HEK293 (cell line): ENCODE results near the gene DLG1.

Experiments used
- CTCF ChIA-PET: fragments of 350-600 bp; formaldehyde crosslinking; extraction: SDS; loops from one replicate; lab custom pipeline; 2021; ENCODE audit warnings: antibody characterized with exemption; lab: Yijun Ruan, JAX
- POLR2A ChIA-PET: fragments of 300-600 bp; formaldehyde crosslinking; extraction: SDS; loops from one replicate; lab custom pipeline; 2020; ENCODE audit warnings: antibody characterized with exemption, inconsistent platforms; lab: Yijun Ruan, JAX
- H3K27ac ChIP-seq: fragments of 200-500 bp; sonication (Bioruptor generic); 2 replicates; pipeline ENCODE4 v1.5.1; 2014; ENCODE audit warnings: low read depth, low read length, control low read depth, inconsistent platforms; ENCODE audit errors: extremely low read depth
- H3K36me3 ChIP-seq, 2 experiments: fragments of 200-500 bp in 1 of 2; sonication (Bioruptor generic) in 1 of 2; 1 replicate in 1 of 2; 2 replicates in 1 of 2; pipeline ENCODE4 v1.5.1; 2014 to 2017; ENCODE audit warnings: inconsistent platforms in 2 of 2, low read length in 2 of 2; ENCODE audit not compliant: control insufficient read depth in 2 of 2, insufficient read depth in 1 of 2
- H3K4me1 ChIP-seq: fragments of 200-500 bp; sonication (Bioruptor generic); 2 replicates; pipeline ENCODE4 v1.5.1; 2014; ENCODE audit warnings: mild to moderate bottlenecking, low read length, inconsistent platforms; ENCODE audit not compliant: control insufficient read depth, insufficient read depth
- H3K4me3 ChIP-seq: 2 replicates; pipeline ENCODE4 v1.5.1; 2011; ENCODE audit warnings: low read depth, mild to moderate bottlenecking, control low read depth, low read length, moderate library complexity
- H3K9me3 ChIP-seq: fragments of 200-500 bp; sonication (Bioruptor generic); 2 replicates; pipeline ENCODE4 v1.5.1; 2014; ENCODE audit warnings: low read depth, low read length, inconsistent platforms; ENCODE audit not compliant: control insufficient read depth, insufficient read depth
- GLIS1 ChIP-seq: fragments of 450-650 bp; formaldehyde crosslinking; IDR thresholded peaks from 2 replicates; pipeline ENCODE4 v1.5.1; 2016; ENCODE audit warnings: missing biosample characterization, missing genetic modification characterization
- HOXD13 ChIP-seq: sonication (generic); formaldehyde crosslinking; IDR thresholded peaks from 2 replicates; pipeline ENCODE4 v1.8.0; 2022; ENCODE audit warnings: missing genetic modification reagents, borderline replicate concordance
- KLF1 ChIP-seq: fragments of 450-650 bp; formaldehyde crosslinking; IDR thresholded peaks from 2 replicates; pipeline ENCODE4 v1.5.1; 2016; ENCODE audit warnings: missing biosample characterization, missing genetic modification characterization
- KLF9 ChIP-seq: fragments of 450-650 bp; formaldehyde crosslinking; IDR thresholded peaks from 2 replicates; pipeline ENCODE4 v1.5.1; 2016; ENCODE audit warnings: missing biosample characterization, missing genetic modification characterization, low read depth
- MZF1 ChIP-seq: fragments of 450-650 bp; formaldehyde crosslinking; IDR thresholded peaks from 2 replicates; pipeline ENCODE4 v1.5.1; 2017; ENCODE audit warnings: missing biosample characterization, missing genetic modification characterization, borderline replicate concordance
- SP2 ChIP-seq: fragments of 450-650 bp; formaldehyde crosslinking; IDR thresholded peaks from 2 replicates; pipeline ENCODE4 v1.5.1; 2016; ENCODE audit warnings: missing biosample characterization, missing genetic modification characterization
- SP7 ChIP-seq: fragments of 450-650 bp; formaldehyde crosslinking; IDR thresholded peaks from 2 replicates; pipeline ENCODE4 v1.5.1; 2016; ENCODE audit warnings: missing biosample characterization, missing genetic modification characterization
- YY1 ChIP-seq: fragments of 450-650 bp; formaldehyde crosslinking; IDR thresholded peaks from 2 replicates; pipeline ENCODE4 v1.5.1; 2018; ENCODE audit warnings: missing biosample characterization, missing genetic modification characterization
- ZBTB20 ChIP-seq: fragments of 450-650 bp; formaldehyde crosslinking; IDR thresholded peaks from 2 replicates; pipeline ENCODE4 v1.5.1; 2016; ENCODE audit warnings: missing biosample characterization, missing genetic modification characterization
- ZBTB8A ChIP-seq: fragments of 450-650 bp; formaldehyde crosslinking; IDR thresholded peaks from 2 replicates; pipeline ENCODE4 v1.5.1; 2016; ENCODE audit warnings: missing biosample characterization, missing genetic modification characterization
- ZFP37 ChIP-seq: fragments of 450-650 bp; formaldehyde crosslinking; IDR thresholded peaks from 2 replicates; pipeline ENCODE4 v1.5.1; 2016; ENCODE audit warnings: missing biosample characterization, missing genetic modification characterization
- ZNF132 ChIP-seq: fragments of 450-650 bp; formaldehyde crosslinking; IDR thresholded peaks from 2 replicates; pipeline ENCODE4 v1.5.1; 2017; ENCODE audit warnings: missing biosample characterization, missing genetic modification characterization, borderline replicate concordance
- ZNF16 ChIP-seq: fragments of 450-650 bp; formaldehyde crosslinking; IDR thresholded peaks from 2 replicates; pipeline ENCODE4 v1.5.1; 2016; ENCODE audit warnings: low read depth, missing biosample characterization, missing genetic modification characterization
- ZNF248 ChIP-seq: fragments of 450-650 bp; formaldehyde crosslinking; IDR thresholded peaks from 2 replicates; pipeline ENCODE4 v1.5.1; 2017; ENCODE audit warnings: missing biosample characterization, missing genetic modification characterization
- ZNF266 ChIP-seq: fragments of 450-650 bp; formaldehyde crosslinking; IDR thresholded peaks from 2 replicates; pipeline ENCODE4 v1.5.1; 2016; ENCODE audit warnings: missing biosample characterization, missing genetic modification characterization, low read depth
- ZNF341 ChIP-seq: fragments of 450-650 bp; formaldehyde crosslinking; IDR thresholded peaks from 2 replicates; pipeline ENCODE4; 2016; ENCODE audit warnings: low read depth, missing biosample characterization, missing genetic modification characterization
- ZNF366 ChIP-seq: fragments of 450-650 bp; formaldehyde crosslinking; conservative IDR thresholded peaks from 2 replicates; pipeline ENCODE4 v1.5.1; 2016; ENCODE audit warnings: missing biosample characterization, missing genetic modification characterization
- ZNF501 ChIP-seq: fragments of 450-650 bp; formaldehyde crosslinking; IDR thresholded peaks from 2 replicates; pipeline ENCODE4 v1.5.1; 2016; ENCODE audit warnings: missing biosample characterization, missing genetic modification characterization
- ZNF510 ChIP-seq: fragments of 450-650 bp; formaldehyde crosslinking; IDR thresholded peaks from 2 replicates; pipeline ENCODE4 v1.5.1; 2018; ENCODE audit warnings: mild to moderate bottlenecking, missing genetic modification characterization, missing biosample characterization; ENCODE audit not compliant: insufficient replicate concordance
- ZNF530 ChIP-seq: fragments of 450-650 bp; formaldehyde crosslinking; IDR thresholded peaks from 2 replicates; pipeline ENCODE4 v1.5.1; 2016; ENCODE audit warnings: low read depth, missing biosample characterization, missing genetic modification characterization
- ZNF560 ChIP-seq: fragments of 450-650 bp; formaldehyde crosslinking; IDR thresholded peaks from 2 replicates; pipeline ENCODE4 v1.5.1; 2017; ENCODE audit warnings: missing biosample characterization, missing genetic modification characterization, borderline replicate concordance
- ZNF629 ChIP-seq: fragments of 450-650 bp; formaldehyde crosslinking; IDR thresholded peaks from 2 replicates; pipeline ENCODE4 v1.5.1; 2017; ENCODE audit warnings: missing biosample characterization, missing genetic modification characterization
- ZNF777 ChIP-seq: fragments of 450-650 bp; formaldehyde crosslinking; IDR thresholded peaks from 2 replicates; pipeline ENCODE4 v1.5.1; 2017; ENCODE audit warnings: missing biosample characterization, missing genetic modification characterization, borderline replicate concordance
- ZSCAN16 ChIP-seq: fragments of 450-650 bp; formaldehyde crosslinking; IDR thresholded peaks from 2 replicates; pipeline ENCODE4 v1.5.1; 2016; ENCODE audit warnings: missing biosample characterization, missing genetic modification characterization
- TF ChIP-seq, protein P1 (sequence below): fragments of 450-650 bp; formaldehyde crosslinking; IDR thresholded peaks from 2 replicates; pipeline ENCODE4 v1.5.1; 2016; ENCODE audit warnings: missing biosample characterization, missing genetic modification characterization
- TF ChIP-seq, protein P2 (sequence below): fragments of 450-650 bp; formaldehyde crosslinking; IDR thresholded peaks from 2 replicates; pipeline ENCODE4 v1.5.1; 2016; ENCODE audit warnings: missing biosample characterization, missing genetic modification characterization
- TF ChIP-seq, protein P3 (sequence below): fragments of 450-650 bp; formaldehyde crosslinking; IDR thresholded peaks from 2 replicates; pipeline ENCODE4 v1.5.1; 2016; ENCODE audit warnings: missing biosample characterization, missing genetic modification characterization, low read depth
- TF ChIP-seq, protein P4 (sequence below): fragments of 450-650 bp; formaldehyde crosslinking; IDR thresholded peaks from 2 replicates; pipeline ENCODE4 v1.5.1; 2017; ENCODE audit warnings: missing biosample characterization, missing genetic modification characterization
- TF ChIP-seq, protein P5 (sequence below): fragments of 450-650 bp; formaldehyde crosslinking; IDR thresholded peaks from 2 replicates; pipeline ENCODE4; 2016; ENCODE audit warnings: missing biosample characterization, missing genetic modification characterization

DLG1 gene

DNA sequence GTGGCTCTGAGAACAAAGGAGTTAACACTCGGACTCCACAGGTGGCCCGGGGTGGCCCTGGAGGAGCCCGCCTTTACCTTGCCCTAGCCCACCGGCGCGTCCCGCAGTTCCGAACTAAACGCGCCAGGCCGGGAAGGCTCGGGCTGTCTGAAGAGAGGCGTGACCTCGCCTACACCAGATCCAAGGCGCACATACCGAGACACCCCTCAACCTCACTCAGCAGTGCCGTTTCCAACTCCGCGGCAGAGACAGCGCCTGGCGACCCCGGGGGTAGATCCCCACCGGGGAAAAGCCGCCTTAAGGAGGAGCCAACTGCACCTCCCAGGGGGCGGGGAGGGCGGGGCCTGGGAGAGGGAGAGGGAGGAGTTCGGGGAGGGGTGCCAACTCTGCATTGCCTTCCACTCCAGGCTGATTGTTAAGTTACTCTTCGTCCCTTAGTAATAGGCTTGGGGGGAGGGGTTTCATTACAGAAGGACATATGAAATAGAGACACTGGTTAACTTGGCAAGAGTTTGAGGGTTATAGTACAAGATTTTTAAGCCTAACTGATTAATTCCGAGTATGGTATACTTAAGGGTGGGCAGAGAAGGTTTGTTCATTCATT lies at the start of gene DLG1:
TSS of gene DLG1 (minus strand) at position 272 of the 604 bp plus-strand sequence. CDS start 1,408 bp downstream, outside the sequence.
- H3K36me3 ChIP-seq = peaks cover 0 to 29% of the 10 kb centered on the region in 2 experiments; a peak in 2 of 3 replicates
- ChIA-PET POLR2A (interaction anchor here (0.6 to 1.5 kb wide), 8 partner anchors 8 to 614 kb away, joined by 3 to 6 read pairs (median 4); no protein-coding TSS in a partner anchor), CTCF (no interaction called here)
- peak within 1 kb of the TSS; percentile 95 for H3K4me3 ChIP-seq
- H3K4me1 ChIP-seq = no peaks in the 10 kb centered on the region
- H3K27ac ChIP-seq = peak within 1 kb of the TSS; percentile 91
- H3K9me3 ChIP-seq = no peaks in the 10 kb centered on the region
- TF ChIP-seq ZSCAN16 (tag by site-specific recombination) (no peak), MZF1 (tag by site-specific recombination) (peak; percentile 62; the same call in 1 of the 2 replicates), ZNF132 (tag by site-specific recombination) (no peak), GLIS1 (tag by site-specific recombination) (peak; percentile 90), ZBTB20 (tag by site-specific recombination) (peak; percentile 91), ZNF530 (no peak), ZBTB8A (tag by site-specific recombination) (peak; percentile 75), ZFP37 (tag by site-specific recombination) (peak; percentile 68; the same call in 1 of the 2 replicates), ZNF266 (no peak), ZNF510 (tag by site-specific recombination) (no peak), ZNF366 (no peak; the same call in 1 of the 2 replicates), SP7 (tag by site-specific recombination) (peak; percentile 62), ZNF629 (tag by site-specific recombination) (peak; percentile 34; the same call in 1 of the 2 replicates), HOXD13 (no peak), YY1 (tag by site-specific recombination) (no peak), ZNF560 (no peak), KLF1 (tag by site-specific recombination) (0 out of 2 replicates have a peak, but pooled peaks have one; percentile 31), ZNF16 (no peak), KLF9 (tag by site-specific recombination) (peak; percentile 53; the same call in 1 of the 2 replicates), ZNF501 (tag by site-specific recombination) (peak; percentile 0; the same call in 1 of the 2 replicates), ZNF341 (tag by site-specific recombination) (peak; percentile 97), ZNF248 (no peak), SP2 (tag by site-specific recombination) (peak; percentile 62), ZNF777 (0 out of 2 replicates have a peak, but pooled peaks have one; percentile 34)
- TF ChIP-seq, protein P1, sequence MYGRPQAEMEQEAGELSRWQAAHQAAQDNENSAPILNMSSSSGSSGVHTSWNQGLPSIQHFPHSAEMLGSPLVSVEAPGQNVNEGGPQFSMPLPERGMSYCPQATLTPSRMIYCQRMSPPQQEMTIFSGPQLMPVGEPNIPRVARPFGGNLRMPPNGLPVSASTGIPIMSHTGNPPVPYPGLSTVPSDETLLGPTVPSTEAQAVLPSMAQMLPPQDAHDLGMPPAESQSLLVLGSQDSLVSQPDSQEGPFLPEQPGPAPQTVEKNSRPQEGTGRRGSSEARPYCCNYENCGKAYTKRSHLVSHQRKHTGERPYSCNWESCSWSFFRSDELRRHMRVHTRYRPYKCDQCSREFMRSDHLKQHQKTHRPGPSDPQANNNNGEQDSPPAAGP (tag by site-specific recombination) = peak; percentile 81
- TF ChIP-seq, protein P2, sequence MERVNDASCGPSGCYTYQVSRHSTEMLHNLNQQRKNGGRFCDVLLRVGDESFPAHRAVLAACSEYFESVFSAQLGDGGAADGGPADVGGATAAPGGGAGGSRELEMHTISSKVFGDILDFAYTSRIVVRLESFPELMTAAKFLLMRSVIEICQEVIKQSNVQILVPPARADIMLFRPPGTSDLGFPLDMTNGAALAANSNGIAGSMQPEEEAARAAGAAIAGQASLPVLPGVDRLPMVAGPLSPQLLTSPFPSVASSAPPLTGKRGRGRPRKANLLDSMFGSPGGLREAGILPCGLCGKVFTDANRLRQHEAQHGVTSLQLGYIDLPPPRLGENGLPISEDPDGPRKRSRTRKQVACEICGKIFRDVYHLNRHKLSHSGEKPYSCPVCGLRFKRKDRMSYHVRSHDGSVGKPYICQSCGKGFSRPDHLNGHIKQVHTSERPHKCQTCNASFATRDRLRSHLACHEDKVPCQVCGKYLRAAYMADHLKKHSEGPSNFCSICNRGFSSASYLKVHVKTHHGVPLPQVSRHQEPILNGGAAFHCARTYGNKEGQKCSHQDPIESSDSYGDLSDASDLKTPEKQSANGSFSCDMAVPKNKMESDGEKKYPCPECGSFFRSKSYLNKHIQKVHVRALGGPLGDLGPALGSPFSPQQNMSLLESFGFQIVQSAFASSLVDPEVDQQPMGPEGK (tag by site-specific recombination) = peak; percentile 84
- TF ChIP-seq, protein P3, sequence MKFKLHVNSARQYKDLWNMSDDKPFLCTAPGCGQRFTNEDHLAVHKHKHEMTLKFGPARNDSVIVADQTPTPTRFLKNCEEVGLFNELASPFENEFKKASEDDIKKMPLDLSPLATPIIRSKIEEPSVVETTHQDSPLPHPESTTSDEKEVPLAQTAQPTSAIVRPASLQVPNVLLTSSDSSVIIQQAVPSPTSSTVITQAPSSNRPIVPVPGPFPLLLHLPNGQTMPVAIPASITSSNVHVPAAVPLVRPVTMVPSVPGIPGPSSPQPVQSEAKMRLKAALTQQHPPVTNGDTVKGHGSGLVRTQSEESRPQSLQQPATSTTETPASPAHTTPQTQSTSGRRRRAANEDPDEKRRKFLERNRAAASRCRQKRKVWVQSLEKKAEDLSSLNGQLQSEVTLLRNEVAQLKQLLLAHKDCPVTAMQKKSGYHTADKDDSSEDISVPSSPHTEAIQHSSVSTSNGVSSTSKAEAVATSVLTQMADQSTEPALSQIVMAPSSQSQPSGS (tag by site-specific recombination) = no peak
- TF ChIP-seq, protein P4, sequence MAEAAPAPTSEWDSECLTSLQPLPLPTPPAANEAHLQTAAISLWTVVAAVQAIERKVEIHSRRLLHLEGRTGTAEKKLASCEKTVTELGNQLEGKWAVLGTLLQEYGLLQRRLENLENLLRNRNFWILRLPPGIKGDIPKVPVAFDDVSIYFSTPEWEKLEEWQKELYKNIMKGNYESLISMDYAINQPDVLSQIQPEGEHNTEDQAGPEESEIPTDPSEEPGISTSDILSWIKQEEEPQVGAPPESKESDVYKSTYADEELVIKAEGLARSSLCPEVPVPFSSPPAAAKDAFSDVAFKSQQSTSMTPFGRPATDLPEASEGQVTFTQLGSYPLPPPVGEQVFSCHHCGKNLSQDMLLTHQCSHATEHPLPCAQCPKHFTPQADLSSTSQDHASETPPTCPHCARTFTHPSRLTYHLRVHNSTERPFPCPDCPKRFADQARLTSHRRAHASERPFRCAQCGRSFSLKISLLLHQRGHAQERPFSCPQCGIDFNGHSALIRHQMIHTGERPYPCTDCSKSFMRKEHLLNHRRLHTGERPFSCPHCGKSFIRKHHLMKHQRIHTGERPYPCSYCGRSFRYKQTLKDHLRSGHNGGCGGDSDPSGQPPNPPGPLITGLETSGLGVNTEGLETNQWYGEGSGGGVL (tag by site-specific recombination) = no peak
- TF ChIP-seq, protein P5, sequence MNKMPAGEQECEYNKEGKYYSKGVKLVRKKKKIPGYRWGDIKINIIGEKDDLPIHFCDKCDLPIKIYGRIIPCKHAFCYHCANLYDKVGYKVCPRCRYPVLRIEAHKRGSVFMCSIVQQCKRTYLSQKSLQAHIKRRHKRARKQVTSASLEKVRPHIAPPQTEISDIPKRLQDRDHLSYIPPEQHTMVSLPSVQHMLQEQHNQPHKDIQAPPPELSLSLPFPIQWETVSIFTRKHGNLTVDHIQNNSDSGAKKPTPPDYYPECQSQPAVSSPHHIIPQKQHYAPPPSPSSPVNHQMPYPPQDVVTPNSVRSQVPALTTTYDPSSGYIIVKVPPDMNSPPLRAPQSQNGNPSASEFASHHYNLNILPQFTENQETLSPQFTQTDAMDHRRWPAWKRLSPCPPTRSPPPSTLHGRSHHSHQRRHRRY (tag by site-specific recombination) = no peak
